Measurements from ENCODE around the gene NDUFA11. TPM values are rescaled to one million over a fixed set of nuclear protein-coding genes. Genes with fewer than 3 reads are reported as not detected.

NDUFA11 gene
- polyA plus RNA-seq, 2 donors, result 328 to 390 TPM

- Histone ChIP-seq H3K4me1 (ENCODE audit: control insufficient read depth in 2 of 2, insufficient read depth in 2 of 2, low read length in 1 of 2) (peaks cover 8 to 19% of the 10 kb centered on the region in 2 donors), H3K36me3 (ENCODE audit: control insufficient read depth in 2 of 2, insufficient read depth in 2 of 2, low read length in 1 of 2) (peaks cover 12 to 40% of the 10 kb centered on the region in 2 donors), H3K4me3 (ENCODE audit: low read depth in 1 of 2, low read length in 2 of 2) (no peak within 1 kb of the TSS), H3K27ac (ENCODE audit: low read depth in 2 of 2, low read length in 1 of 2) (peak within 1 kb of the TSS in 1 of 2 donors; percentile 22), H3K27me3 (ENCODE audit: control insufficient read depth in 1 of 2, insufficient read depth in 2 of 2, low read length in 2 of 2) (no peaks in the 10 kb centered on the region), H3K9me3 (ENCODE audit: control insufficient read depth in 2 of 2, insufficient read depth in 1 of 2, low read depth in 1 of 2, low read length in 1 of 2) (no peaks in the 10 kb centered on the region)
- 62% methylated on average over 10 of the region's 10 CpGs for WGBS, 2 donors
Measured at GRCh38 chr19:5913739-5914357, 10.3 kb upstream of the NDUFA11 start, which contains the start of gene CAPS. CAPS (plus strand) TSS chr19:5914254; CDS start chr19:5914407, 153 bp downstream.

- no peak overlapping the region for H3K27ac ChIP-seq (ENCODE audit: low read depth in 2 of 2, low read length in 1 of 2)
- H3K4me1 ChIP-seq (ENCODE audit: control insufficient read depth in 2 of 2, insufficient read depth in 2 of 2, low read length in 1 of 2), result peaks cover 8 to 19% of the 10 kb centered on the region in 2 donors
- H3K9me3 ChIP-seq (ENCODE audit: control insufficient read depth in 2 of 2, insufficient read depth in 1 of 2, low read depth in 1 of 2, low read length in 1 of 2), result no peaks in the 10 kb centered on the region
- no peaks in the 10 kb centered on the region for H3K27me3 ChIP-seq (ENCODE audit: control insufficient read depth in 1 of 2, insufficient read depth in 2 of 2, low read length in 2 of 2)
- H3K36me3 ChIP-seq (ENCODE audit: control insufficient read depth in 2 of 2, insufficient read depth in 2 of 2, low read length in 1 of 2), result peaks cover 9 to 22% of the 10 kb centered on the region in 2 donors
- H3K4me3 ChIP-seq (ENCODE audit: low read depth in 1 of 2, low read length in 2 of 2), result no peak overlapping the region
- 69 to 91% methylated on average over 1 of the region's 1 CpG for WGBS, 2 donors
Measured at GRCh38 chr19:5911366-5911765, 7.8 kb upstream of the NDUFA11 start.

GRCh38 chr19:5910638-5910907 is 7.0 kb upstream of the NDUFA11 start:
- peaks cover 8 to 17% of the 10 kb centered on the region in 2 donors for H3K4me1 ChIP-seq (ENCODE audit: control insufficient read depth in 2 of 2, insufficient read depth in 2 of 2, low read length in 1 of 2)
- WGBS, 2 donors, result 89 to 100% methylated on average over 1 of the region's 1 CpG
- H3K27ac ChIP-seq (ENCODE audit: low read depth in 2 of 2, low read length in 1 of 2), result no peak overlapping the region
- H3K36me3 ChIP-seq (ENCODE audit: control insufficient read depth in 2 of 2, insufficient read depth in 2 of 2, low read length in 1 of 2), result peaks cover 3 to 17% of the 10 kb centered on the region in 2 donors
- H3K27me3 ChIP-seq (ENCODE audit: control insufficient read depth in 1 of 2, insufficient read depth in 2 of 2, low read length in 2 of 2), result no peaks in the 10 kb centered on the region
- no peaks in the 10 kb centered on the region for H3K9me3 ChIP-seq (ENCODE audit: control insufficient read depth in 2 of 2, insufficient read depth in 1 of 2, low read depth in 1 of 2, low read length in 1 of 2)
- no peak overlapping the region for H3K4me3 ChIP-seq (ENCODE audit: low read depth in 1 of 2, low read length in 2 of 2)

GRCh38 chr19:5908773-5909442 is 5.3 kb upstream of the NDUFA11 start:
- Histone ChIP-seq H3K4me1 (ENCODE audit: control insufficient read depth in 2 of 2, insufficient read depth in 2 of 2, low read length in 1 of 2) (peaks cover 2 to 4% of the 10 kb centered on the region in 2 donors), H3K4me3 (ENCODE audit: low read depth in 1 of 2, low read length in 2 of 2) (no peak overlapping the region), H3K27me3 (ENCODE audit: control insufficient read depth in 1 of 2, insufficient read depth in 2 of 2, low read length in 2 of 2) (no peaks in the 10 kb centered on the region), H3K36me3 (ENCODE audit: control insufficient read depth in 2 of 2, insufficient read depth in 2 of 2, low read length in 1 of 2) (peaks cover 3 to 8% of the 10 kb centered on the region in 2 donors), H3K9me3 (ENCODE audit: control insufficient read depth in 2 of 2, insufficient read depth in 1 of 2, low read depth in 1 of 2, low read length in 1 of 2) (no peaks in the 10 kb centered on the region), H3K27ac (ENCODE audit: low read depth in 2 of 2, low read length in 1 of 2) (no peak overlapping the region)
- 66 to 74% methylated on average over 14 of the region's 14 CpGs for WGBS, 2 donors

- Histone ChIP-seq H3K4me3 (ENCODE audit: low read depth in 1 of 2, low read length in 2 of 2) (no peak overlapping the region), H3K27ac (ENCODE audit: low read depth in 2 of 2, low read length in 1 of 2) (no peak overlapping the region), H3K27me3 (ENCODE audit: control insufficient read depth in 1 of 2, insufficient read depth in 2 of 2, low read length in 2 of 2) (no peaks in the 10 kb centered on the region), H3K36me3 (ENCODE audit: control insufficient read depth in 2 of 2, insufficient read depth in 2 of 2, low read length in 1 of 2) (peaks cover 3 to 4% of the 10 kb centered on the region in 2 donors), H3K4me1 (ENCODE audit: control insufficient read depth in 2 of 2, insufficient read depth in 2 of 2, low read length in 1 of 2) (peaks cover 0 to 7% of the 10 kb centered on the region in 2 donors), H3K9me3 (ENCODE audit: control insufficient read depth in 2 of 2, insufficient read depth in 1 of 2, low read depth in 1 of 2, low read length in 1 of 2) (no peaks in the 10 kb centered on the region)
- WGBS, 2 donors, result 63 to 81% methylated on average over 5 of the region's 5 CpGs
Measured at GRCh38 chr19:5907241-5907640, 3.7 kb upstream of the NDUFA11 start.

- H3K4me1 ChIP-seq (ENCODE audit: control insufficient read depth in 2 of 2, insufficient read depth in 2 of 2, low read length in 1 of 2), result peaks cover 0 to 8% of the 10 kb centered on the region in 2 donors
- H3K27me3 ChIP-seq (ENCODE audit: control insufficient read depth in 1 of 2, insufficient read depth in 2 of 2, low read length in 2 of 2), result no peaks in the 10 kb centered on the region
- WGBS, 2 donors, result 43 to 45% methylated on average over 31 of the region's 31 CpGs
- peak overlapping the region; percentile 75 to 92 for H3K27ac ChIP-seq (ENCODE audit: low read depth in 2 of 2, low read length in 1 of 2)
- H3K9me3 ChIP-seq (ENCODE audit: control insufficient read depth in 2 of 2, insufficient read depth in 1 of 2, low read depth in 1 of 2, low read length in 1 of 2), result no peaks in the 10 kb centered on the region
- peak overlapping the region; percentile 79 to 93 for H3K4me3 ChIP-seq (ENCODE audit: low read depth in 1 of 2, low read length in 2 of 2)
- peaks cover 3 to 9% of the 10 kb centered on the region in 2 donors for H3K36me3 ChIP-seq (ENCODE audit: control insufficient read depth in 2 of 2, insufficient read depth in 2 of 2, low read length in 1 of 2)
Measured at GRCh38 chr19:5905114-5905778, 1.7 kb upstream of the NDUFA11 start.

GRCh38 chr19:5904352-5905113 is 943 bp upstream of the NDUFA11 start, which contains the start of gene VMAC:
VMAC (plus strand) TSS chr19:5904872; CDS start chr19:5904891, 19 bp downstream.
- peak within 1 kb of the TSS; percentile 89 to 98 for H3K27ac ChIP-seq (ENCODE audit: low read depth in 2 of 2, low read length in 1 of 2)
- no peaks in the 10 kb centered on the region for H3K27me3 ChIP-seq (ENCODE audit: control insufficient read depth in 1 of 2, insufficient read depth in 2 of 2, low read length in 2 of 2)
- no peaks in the 10 kb centered on the region for H3K9me3 ChIP-seq (ENCODE audit: control insufficient read depth in 2 of 2, insufficient read depth in 1 of 2, low read depth in 1 of 2, low read length in 1 of 2)
- peak within 1 kb of the TSS; percentile 93 for H3K4me3 ChIP-seq (ENCODE audit: low read depth in 1 of 2, low read length in 2 of 2)
- WGBS, 2 donors, result 0% methylated on average over 51 to 61 of the region's 61 CpGs
- peaks cover 0 to 5% of the 10 kb centered on the region in 2 donors for H3K4me1 ChIP-seq (ENCODE audit: control insufficient read depth in 2 of 2, insufficient read depth in 2 of 2, low read length in 1 of 2)
- peaks cover 3 to 9% of the 10 kb centered on the region in 2 donors for H3K36me3 ChIP-seq (ENCODE audit: control insufficient read depth in 2 of 2, insufficient read depth in 2 of 2, low read length in 1 of 2)

GRCh38 chr19:5903056-5903623 is 450 bp downstream of the NDUFA11 start:
- H3K9me3 ChIP-seq (ENCODE audit: control insufficient read depth in 2 of 2, insufficient read depth in 1 of 2, low read depth in 1 of 2, low read length in 1 of 2), result no peaks in the 10 kb centered on the region
- 1% methylated on average over 27 of the region's 27 CpGs for WGBS, 2 donors

GRCh38 chr19:5900976-5901375 is 2.6 kb downstream of the NDUFA11 start:
- Histone ChIP-seq H3K27ac (ENCODE audit: low read depth in 2 of 2, low read length in 1 of 2) (no peak overlapping the region), H3K4me3 (ENCODE audit: low read depth in 1 of 2, low read length in 2 of 2) (no peak overlapping the region), H3K4me1 (ENCODE audit: control insufficient read depth in 2 of 2, insufficient read depth in 2 of 2, low read length in 1 of 2) (peaks cover 0 to 10% of the 10 kb centered on the region in 2 donors), H3K9me3 (ENCODE audit: control insufficient read depth in 2 of 2, insufficient read depth in 1 of 2, low read depth in 1 of 2, low read length in 1 of 2) (no peaks in the 10 kb centered on the region), H3K27me3 (ENCODE audit: control insufficient read depth in 1 of 2, insufficient read depth in 2 of 2, low read length in 2 of 2) (no peaks in the 10 kb centered on the region), H3K36me3 (ENCODE audit: control insufficient read depth in 2 of 2, insufficient read depth in 2 of 2, low read length in 1 of 2) (peaks cover 2 to 15% of the 10 kb centered on the region in 2 donors)
- WGBS, 2 donors, result 88 to 90% methylated on average over 8 of the region's 8 CpGs

More at GRCh38 chr19:5903056-5903623, 450 bp downstream of the NDUFA11 start:
- no peaks in the 10 kb centered on the region for H3K27me3 ChIP-seq (ENCODE audit: control insufficient read depth in 1 of 2, insufficient read depth in 2 of 2, low read length in 2 of 2)
- peak overlapping the region; percentile 77 to 93 for H3K4me3 ChIP-seq (ENCODE audit: low read depth in 1 of 2, low read length in 2 of 2)
- peaks cover 0 to 5% of the 10 kb centered on the region in 2 donors for H3K4me1 ChIP-seq (ENCODE audit: control insufficient read depth in 2 of 2, insufficient read depth in 2 of 2, low read length in 1 of 2)
- peaks cover 0 to 5% of the 10 kb centered on the region in 2 donors for H3K36me3 ChIP-seq (ENCODE audit: control insufficient read depth in 2 of 2, insufficient read depth in 2 of 2, low read length in 1 of 2)
- peak overlapping the region; percentile 89 to 98 for H3K27ac ChIP-seq (ENCODE audit: low read depth in 2 of 2, low read length in 1 of 2)

All from esophagus (tissue), 2 donors.